ENCODE results near the gene DNM3. TPM values are rescaled to one million over a fixed set of nuclear protein-coding genes. Genes with fewer than 3 reads are reported as not detected.

Gene DNM3
- total RNA-seq, 1 donor from 2014 or later: 1.8 TPM

GRCh38 chr1:172417557-172417956 lies 576.3 kb downstream of the DNM3 start:
- DNase-seq (ENCODE audit: low read depth): peak; percentile 82
- no peak for TF ChIP-seq CTCF (conservative IDR thresholded peaks at IDR 0.05; ENCODE audit: low read depth, low read length)
- no peak overlapping the region for H3K4me3 ChIP-seq (ENCODE audit: low read depth, low read length)

GRCh38 chr1:172420385-172420784 lies 579.1 kb downstream of the DNM3 start, which contains the start of gene C1orf105:
Gene C1orf105, plus strand, starts transcription at chr1:172420685. Its CDS starts 201 bp downstream, at chr1:172420886.
- no peak within 1 kb of the TSS for H3K4me3 ChIP-seq (ENCODE audit: low read depth, low read length)
- TF ChIP-seq CTCF (conservative IDR thresholded peaks at IDR 0.05; ENCODE audit: low read depth, low read length): no peak
- DNase-seq (ENCODE audit: low read depth): no peak

GRCh38 chr1:172421974-172422604 lies 580.8 kb downstream of the DNM3 start:
- DNase-seq (ENCODE audit: low read depth): no peak
- TF ChIP-seq CTCF (conservative IDR thresholded peaks at IDR 0.05; ENCODE audit: low read depth, low read length): no peak

GRCh38 chr1:172423336-172423735 lies 582.0 kb downstream of the DNM3 start:
- no peak for TF ChIP-seq CTCF (conservative IDR thresholded peaks at IDR 0.05; ENCODE audit: low read depth, low read length)
- H3K4me3 ChIP-seq (ENCODE audit: low read depth, low read length): no peak overlapping the region
- DNase-seq (ENCODE audit: low read depth): no peak

More at GRCh38 chr1:172421974-172422604, 580.8 kb downstream of the DNM3 start:
- no peak overlapping the region for H3K4me3 ChIP-seq (ENCODE audit: low read depth, low read length)

GRCh38 chr1:172425339-172425738 lies 584.0 kb downstream of the DNM3 start:
- no peak for TF ChIP-seq CTCF (conservative IDR thresholded peaks at IDR 0.05; ENCODE audit: low read depth, low read length)

GRCh38 chr1:172427191-172427590 lies 585.9 kb downstream of the DNM3 start:
- DNase-seq (ENCODE audit: low read depth): no peak
- no peak overlapping the region for H3K4me3 ChIP-seq (ENCODE audit: low read depth, low read length)
- TF ChIP-seq CTCF (conservative IDR thresholded peaks at IDR 0.05; ENCODE audit: low read depth, low read length): no peak

More at GRCh38 chr1:172425339-172425738, 584.0 kb downstream of the DNM3 start:
- H3K4me3 ChIP-seq (ENCODE audit: low read depth, low read length): no peak overlapping the region
- no peak for DNase-seq (ENCODE audit: low read depth)

Data from epithelial cell of proximal tubule (primary cell).